ENCODE measurements around the gene NINJ2.

GRCh38 chr12:547883-548470, 115.3 kb downstream of the NINJ2 start:
- TF ChIP-seq EZH2phosphoT487 (IDR thresholded peaks at IDR 0.05; ENCODE audit: insufficient read depth, low read depth) (no peak), EZH2 (IDR thresholded peaks at IDR 0.05; ENCODE audit: insufficient read depth, poor library complexity, severe bottlenecking) (no peak)

Measured in GM23248 (cell line).